ENCODE results near the gene ROR1.
"Not testable (repeated sequence)": the region's sequence is repeated elsewhere in the genome, so short reads cannot be mapped to it uniquely, and the experiment has no call there.

ROR1 gene

DNA sequence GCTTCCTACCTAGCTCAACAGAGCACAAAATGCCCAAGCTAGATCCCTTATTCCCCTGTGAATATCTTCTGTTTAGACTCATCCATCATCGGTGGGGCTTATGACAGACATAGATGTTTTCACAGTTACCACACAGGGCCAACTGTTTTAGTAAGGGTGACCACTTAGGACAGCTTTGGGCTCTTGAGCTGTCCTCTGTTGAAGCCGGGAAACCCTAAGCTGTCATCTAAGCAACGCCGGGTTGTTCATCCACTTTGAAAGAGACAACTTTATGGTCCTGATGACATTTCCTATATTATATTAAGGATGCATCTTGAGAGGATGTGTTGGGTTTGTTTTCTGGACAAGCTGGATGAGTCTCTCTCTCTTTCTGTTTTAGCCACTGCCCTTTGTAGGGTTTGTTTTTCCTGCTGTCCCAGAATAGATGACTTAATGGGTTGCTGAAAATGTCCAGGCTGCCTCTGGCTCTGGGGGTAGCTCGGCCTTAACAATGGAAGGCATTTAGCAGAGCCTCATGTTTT, 319.1 kb downstream of the ROR1 start:
- peak in 20 of 56 donors; percentile 2 to 69 (median 18) for DNase-seq

DNA sequence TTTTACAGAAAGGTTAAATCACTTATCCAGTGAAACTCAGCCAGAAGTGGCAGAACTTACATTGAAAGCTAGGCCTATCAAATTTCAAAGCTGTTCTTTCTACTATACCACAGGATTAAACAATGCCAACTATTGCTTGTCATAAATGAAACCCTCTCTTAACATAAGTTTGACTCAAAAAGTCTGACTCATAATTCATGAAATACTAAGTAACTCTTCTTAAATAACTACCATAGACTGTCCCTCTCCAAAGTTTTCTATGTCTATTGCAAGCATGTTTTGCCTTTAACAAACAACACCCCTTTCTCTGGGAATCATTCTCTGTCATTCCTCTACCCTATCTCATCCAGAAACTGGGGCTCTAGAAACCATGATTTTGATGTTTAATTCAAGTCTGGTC, 320.1 kb downstream of the ROR1 start:
- DNase-seq = no peak

DNA sequence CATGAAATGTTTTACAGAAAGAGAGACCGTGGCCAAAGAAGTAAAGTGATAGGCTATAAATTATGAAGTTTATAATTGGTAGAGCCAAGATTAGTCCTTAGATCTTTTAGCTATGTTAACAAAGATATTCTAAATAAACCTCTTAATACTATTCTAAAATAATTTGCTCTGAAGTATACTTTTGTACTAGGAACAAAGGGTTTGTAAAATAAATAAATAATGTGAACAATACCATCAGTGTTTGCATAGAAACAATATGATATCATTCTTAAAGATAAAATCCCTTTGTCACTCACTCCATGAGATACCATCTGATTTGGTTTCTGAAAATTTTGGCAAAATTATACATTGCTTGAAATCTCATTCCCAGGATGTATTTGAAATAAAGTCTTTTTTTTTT, 322.0 kb downstream of the ROR1 start:
- DNase-seq = no peak

DNA sequence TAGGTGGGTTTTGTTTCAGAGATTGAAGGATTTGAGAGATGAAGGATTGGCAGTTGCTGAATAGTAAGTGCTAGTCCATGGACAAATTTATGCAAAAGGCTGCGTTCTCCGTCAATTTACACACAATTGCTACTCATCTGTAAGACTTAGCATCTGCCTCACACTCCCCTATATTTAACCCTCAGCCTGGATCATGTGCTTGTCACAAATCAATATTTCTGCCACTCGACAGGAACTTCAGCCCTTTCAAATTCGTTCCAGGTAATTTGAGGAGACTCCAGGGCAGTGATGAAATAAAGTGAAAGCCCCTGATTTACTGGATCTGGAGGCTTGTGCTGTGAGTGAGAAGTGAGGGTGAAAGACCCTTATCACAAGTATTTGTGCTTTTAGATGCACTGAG, 324.0 kb downstream of the ROR1 start:
- DNase-seq = peak in 1 of 56 donors; percentile 7

DNA sequence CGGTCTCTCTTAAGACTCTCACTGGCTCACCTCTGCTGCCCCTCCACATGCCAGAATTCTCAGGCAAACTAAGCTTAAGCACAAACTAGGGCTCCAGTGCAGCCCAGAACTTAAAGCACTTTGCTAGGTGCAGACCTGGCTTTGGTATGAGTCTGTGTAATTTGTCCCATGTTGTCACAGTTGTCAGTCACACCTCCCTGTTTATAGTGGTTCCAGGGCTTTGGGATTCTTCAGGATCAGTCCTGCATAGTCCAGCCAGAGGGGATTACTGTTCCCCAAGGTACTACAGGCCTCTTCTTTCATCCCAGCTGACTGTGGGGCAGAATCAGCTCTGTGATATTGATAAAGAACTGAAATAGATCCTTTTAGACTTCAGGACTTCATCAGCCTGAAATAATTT, 324.6 kb downstream of the ROR1 start:
- DNase-seq = no peak

DNA sequence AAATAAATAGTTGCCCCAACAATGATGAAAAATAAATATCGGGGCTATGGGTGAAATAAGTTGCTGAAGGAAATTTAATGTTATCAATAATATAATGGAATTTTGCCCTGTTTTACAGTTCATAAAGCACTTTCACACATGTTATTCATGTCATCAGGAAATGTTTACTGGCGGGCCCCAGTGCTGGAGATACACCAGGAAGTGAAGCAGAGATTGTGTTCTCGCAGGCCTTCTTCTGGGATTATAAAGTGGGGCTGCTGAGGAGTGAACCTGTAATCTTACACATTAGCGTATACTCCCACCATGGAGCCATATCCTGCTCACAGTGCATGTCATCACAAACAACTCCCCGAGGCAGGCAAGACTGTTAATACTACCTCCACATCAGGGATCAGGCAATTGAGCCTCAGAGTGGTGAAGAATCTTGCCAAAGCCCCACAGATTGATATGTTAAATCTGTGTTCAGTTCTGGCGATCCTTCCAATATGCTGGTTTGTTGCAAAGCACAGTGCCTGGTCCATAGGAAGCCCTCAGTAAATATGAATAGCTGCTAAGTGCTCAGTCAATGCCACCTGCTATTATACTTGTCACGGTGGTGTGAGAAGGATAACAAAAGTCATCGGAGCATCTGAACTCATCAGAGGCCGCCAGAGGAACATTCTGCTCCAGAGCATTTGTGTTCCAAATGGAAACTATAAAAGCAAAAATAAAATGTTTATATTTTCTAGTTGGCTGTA, 325.2 kb downstream of the ROR1 start:
- no peak for DNase-seq

DNA sequence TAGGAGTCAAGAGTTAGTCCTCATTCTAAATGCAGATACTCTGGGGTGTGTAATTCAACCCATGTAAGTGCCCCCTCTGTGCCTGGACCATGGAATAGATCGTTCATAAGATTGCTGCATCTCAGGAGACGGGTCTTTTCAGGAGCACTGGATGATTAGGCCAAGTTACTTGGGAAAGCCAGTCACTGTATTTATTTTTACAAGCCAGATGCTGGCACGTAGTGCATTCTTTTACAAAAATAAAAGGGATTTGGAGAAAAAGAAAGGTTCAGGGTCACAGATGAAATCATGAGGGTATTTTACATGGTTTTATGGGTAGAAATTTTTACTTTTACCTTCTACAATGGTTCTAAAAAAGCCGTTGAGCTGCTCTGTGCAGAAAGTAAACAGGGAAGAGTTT, 327.0 kb downstream of the ROR1 start:
- DNase-seq = no peak

DNA sequence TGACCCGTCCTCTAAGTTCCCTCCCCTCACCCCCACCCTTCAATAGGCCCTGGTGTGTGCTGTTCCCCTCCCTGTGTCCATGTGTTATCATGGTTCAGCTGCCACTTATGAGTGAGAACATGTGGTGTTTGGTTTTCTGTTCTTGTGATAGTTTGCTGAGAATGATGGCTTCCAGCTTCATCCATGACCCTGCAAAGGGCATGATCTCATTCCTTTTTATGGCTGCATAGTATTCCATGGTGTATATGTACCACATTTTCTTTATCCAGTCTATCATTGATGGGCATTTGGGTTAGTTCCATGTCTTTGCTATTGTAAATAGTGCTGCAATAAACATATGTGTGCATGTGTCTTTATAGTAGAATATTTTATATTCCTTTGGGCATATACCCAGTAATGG, 330.8 kb downstream of the ROR1 start:
- DNase-seq = not testable (repeated sequence)

DNA sequence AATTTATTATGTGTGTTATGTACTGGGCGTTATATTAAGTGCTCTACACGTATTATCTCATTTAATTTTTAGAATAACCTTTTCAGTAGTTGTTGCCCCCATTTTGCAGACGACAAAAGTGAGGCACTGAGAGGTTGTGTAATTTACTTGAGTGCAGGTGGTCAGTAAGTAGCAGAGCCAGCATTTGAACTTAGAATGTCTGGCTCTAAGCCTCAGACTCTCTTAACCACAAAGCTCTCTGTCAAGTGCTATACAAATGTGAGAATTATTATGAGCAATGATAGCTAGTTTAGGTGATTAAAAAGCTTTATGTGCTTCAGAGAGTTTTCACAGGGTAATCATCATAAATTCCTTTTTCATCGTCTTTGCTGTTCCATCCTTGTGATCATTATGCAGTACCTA, 333.3 kb downstream of the ROR1 start:
- no peak for DNase-seq

DNA sequence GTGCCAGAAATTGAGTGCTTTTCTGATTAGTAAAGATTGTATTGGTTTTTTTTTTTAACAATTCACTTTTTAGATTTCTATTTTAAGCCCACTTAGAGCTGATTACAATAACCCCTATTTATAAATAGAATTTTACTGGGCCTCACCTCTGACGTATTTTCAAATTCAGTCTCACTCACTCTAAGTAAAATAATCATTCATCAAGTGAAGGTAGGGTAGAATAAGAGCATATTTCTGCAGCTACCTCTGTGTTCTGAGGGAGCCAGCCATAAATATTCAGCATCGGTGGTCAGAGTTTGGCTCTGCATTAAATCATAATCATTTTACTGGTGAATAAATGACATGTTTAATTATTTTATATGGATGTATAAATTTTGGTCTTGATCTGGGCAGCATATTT, 333.8 kb downstream of the ROR1 start:
- no peak for DNase-seq

DNA sequence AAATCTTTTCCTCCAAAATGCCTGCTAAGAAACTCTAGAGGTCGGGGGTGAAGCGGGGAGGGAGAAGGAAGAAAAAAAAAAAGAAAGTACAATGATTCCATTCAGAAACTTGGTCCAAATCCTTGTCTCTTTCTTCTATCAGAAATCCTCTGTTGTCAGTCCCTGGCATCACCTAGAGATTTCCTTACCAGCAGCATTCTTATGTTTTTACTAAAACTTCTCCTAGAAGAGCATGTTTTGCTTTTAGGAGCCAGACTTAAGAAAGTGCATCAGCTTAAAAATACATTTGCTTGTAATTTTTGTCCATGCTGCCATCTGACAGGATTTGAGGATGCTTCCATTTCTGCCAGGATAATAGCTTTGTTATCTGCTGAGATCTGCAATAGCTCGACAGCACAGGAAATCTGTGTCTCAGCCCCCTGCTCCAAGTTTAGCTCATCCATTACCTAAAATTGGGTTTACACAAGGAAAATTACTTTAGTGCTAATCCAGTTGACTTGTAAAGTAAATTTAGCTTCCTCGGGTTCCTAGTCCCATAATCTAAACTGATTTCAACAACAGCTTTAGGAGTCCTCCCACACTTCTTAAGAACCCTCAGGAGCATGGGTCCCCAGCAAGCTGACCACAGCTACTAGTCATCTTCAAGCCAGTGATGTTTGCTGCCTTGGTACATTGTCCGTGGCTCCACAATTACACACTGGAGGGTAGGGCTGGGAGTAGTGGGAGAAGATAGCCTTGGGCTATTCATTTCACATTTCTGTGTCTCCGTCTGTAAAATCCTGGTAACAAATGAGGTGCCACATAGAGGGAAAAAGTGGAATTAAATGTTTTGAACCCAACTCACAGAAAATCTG, 337.3 kb downstream of the ROR1 start:
- DNase-seq = no peak

DNA sequence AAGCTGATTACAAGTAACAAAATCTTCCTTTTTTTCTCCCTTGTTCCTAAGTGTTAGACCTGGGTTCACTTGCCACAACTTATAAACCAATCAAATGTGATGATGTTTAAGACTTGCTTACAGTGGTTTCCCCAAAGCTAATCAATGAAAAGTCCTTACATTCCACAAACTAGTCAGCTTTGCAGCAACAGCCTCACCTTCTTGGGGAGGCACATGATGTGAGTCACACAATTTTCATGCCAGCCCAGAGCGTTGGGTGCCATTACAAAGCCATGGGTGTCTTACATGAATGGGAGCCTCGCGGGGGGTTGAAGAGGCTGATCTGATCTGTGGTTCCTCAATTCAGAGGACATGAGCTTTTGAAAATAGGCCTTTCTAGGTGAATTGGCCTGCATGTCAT, 338.0 kb downstream of the ROR1 start:
- no peak for DNase-seq

DNA sequence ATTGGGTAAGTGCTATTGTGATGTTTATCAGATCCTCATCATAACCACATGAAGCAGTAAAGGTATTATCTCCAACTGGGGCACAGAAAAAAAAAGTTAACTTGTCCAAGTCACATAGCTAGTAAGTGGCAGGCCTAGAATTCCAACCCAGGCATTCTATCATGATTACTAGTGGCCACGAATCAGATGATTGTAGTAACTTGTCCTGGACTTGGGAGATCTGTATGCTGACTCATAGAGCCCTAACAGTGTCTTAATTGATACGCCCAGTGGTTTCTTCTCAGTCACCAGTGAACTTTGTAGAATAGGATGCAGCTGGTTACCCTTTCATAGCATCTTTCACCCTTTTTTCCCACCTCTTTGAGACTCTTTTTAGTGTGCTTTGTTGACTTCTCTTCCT, 338.5 kb downstream of the ROR1 start:
- DNase-seq = no peak

DNA sequence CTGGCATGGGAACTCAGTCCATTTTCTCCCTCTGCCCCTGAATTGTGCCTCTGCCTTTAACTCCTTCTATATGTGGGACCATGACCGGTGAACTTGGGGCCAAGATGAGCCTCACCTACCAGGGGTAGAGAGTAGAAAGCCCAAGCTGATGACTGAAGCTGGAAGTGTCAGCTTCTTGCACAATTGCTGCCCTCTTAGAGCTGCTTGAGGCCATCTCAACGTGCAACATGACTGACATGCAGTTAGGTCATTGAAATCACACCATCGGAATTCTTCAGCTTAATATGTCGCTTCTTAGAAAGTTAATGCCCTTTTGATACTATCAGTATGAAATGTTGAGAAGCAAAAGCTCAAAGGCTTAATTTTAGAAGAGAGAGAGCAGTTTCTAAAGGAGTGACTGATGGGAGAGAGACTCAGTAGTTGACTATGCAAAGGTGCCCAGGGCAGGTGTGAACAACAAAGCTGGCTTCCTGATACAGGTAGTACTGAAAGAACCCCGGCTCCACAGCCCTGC, 340.3 kb downstream of the ROR1 start:
- no peak for DNase-seq

DNA sequence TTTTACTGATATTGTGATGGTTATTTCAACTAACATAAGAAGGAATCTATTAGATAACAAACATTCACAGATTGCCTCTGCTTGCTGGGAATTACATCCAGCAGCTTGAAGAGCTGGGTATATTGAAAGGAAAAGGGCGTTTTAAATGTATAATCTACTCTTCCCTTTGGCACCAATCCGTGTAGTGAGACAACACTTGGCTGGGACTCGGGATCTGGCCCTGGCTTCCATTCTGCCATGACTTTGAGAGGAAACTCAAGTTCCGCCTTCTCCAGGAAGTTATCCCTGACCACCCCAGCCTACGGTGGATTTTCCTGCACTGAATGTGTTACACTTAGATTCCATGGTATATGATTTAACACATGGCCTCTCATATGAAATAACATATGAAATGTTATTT, 342.7 kb downstream of the ROR1 start:
- DNase-seq = no peak

DNA sequence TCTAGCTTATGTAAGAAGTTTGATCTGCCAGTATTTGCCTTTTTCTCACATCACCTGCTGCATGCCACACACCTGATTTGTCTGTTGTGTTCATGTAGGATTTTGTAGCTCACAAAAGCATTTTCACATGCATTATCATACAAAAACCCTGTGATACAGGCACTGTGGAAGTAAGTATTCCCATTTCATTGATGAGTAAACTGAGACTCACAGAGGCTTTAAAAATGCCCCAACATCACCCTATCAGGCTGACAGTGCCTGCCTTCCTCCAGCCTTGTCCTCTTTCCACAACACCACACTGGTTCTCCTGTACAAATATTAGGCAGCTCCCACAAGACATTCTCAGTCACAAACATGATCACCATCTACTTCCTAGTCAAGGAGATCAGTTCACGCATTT, 343.7 kb downstream of the ROR1 start:
- no peak for DNase-seq

DNA sequence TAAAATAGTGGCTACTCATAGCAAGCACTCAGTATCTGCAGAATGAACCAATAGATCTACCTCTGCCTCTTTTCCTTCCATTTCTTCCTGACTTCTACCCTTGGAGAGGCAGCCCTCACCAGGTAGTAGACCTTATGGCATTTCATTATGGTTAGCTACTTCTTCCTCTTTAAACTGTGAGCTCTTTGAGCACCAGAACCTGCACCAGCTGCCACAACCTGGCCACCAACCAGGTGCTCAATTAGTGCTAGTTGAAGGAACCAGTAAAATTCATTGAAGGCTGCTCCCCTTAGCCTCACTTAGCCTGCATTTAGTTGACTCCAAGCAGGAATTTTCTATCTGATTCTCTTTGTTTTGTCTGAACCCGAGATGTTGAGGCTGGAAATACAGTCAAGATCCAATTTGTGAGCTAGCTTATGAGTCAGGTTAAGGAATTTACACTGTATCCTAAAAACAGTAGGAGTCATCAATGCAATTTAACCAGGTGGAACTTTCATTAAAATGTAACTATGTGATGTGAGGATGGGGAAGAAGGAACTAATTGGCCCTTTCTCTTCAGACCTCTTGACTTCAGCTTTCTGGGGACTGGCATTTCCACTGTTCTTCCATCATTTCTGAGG, 348.1 kb downstream of the ROR1 start:
- no peak for DNase-seq

DNA sequence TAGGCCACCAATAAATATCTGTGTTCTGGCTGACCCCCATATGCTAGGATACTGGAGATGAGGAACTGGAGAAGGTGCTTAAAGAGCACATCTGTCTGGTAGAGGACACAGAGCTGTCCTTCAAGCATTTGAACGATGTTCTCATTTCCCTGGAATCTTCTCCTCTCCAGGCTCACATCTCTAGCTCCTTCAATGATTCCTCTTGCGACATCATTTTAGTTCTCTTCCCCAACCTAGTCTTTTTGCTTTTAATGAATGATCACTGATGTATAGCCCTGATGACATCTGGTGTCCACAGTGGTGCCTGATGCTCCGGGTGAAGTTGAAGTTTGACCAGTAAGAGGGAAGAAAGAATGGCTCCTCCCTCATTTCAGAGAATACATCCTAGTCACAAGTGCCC, 348.8 kb downstream of the ROR1 start:
- DNase-seq = no peak

DNA sequence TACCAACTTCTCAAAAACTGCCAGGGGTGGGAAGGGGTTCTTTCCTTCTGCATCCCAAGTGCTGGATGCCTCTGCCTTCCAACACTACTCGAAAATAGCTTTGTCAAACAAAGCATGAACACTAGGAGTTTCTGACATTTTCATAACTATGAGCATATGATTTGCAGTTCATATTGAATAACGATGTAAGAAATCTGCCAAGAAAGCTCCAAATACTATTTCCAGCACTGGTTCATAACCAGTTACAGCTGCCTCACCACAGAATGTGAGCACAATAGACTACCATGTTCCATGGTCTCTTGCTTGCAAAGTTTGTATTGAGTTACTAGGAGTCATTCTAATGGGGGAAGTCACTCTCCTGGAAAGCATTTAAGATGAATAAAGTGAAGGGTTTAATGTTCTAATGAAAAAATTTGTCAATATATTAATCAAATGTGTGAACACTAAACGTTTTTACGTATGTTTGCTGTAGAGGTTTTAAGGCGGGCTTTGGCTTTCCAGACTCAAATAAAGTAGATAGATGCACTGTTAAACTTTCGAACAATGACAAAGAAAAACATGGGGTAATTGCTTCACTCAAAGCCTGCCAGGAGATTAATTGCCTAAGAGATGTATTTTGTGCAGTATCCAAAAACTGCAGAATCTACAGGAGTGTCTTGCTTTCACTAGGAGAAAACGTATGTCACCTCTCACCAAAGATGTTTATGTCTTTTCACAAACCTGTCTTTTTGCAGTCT, 351.1 kb downstream of the ROR1 start:
- DNase-seq = no peak

DNA sequence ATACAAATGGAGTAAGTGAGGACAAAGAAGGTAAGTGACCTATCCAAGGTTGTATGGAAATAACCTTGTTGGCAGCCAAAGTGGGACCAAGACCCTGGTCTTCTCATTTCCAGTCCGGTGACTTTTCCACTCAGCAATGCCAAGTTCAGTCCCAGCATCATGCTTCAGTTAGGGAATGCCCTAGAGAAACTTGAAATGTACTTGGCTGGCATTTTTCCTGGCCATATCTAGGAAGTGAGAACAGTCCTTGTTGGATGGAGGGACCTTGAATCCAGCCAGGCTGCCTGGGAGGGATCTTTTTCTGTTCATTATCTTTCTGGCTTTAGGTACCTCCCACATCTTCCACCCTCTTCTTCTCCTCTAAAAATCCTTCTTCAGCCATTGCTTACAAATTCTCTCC, 352.8 kb downstream of the ROR1 start:
- no peak for DNase-seq

DNA sequence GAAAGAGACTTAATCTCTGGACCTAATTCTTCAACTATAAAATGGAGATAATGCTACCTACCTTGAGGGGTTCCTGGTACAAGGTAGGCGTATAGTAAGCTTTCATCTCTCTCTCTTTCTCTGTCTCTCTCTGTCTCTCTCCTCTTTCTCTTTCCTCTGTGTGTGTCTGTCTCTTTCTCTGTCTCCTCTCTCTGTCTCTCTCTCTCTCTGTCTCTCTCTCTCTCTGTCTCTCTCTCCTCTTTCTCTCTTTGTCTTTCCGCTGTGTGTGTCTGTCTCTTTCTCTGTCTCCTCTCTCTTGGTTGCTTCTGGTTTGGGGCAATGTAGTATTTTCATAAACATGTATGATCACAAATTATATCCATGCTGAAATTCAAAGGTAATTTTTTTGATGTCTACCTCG, 353.5 kb downstream of the ROR1 start:
- no peak for DNase-seq

Measured in amygdala (tissue), 56 donors.